Right ventricle myocardium superior (tissue), 1 donor: ENCODE measurements around the gene CIRBP. TPM values are rescaled to one million over a fixed set of nuclear protein-coding genes. Genes with fewer than 3 reads are reported as not detected.

Experiments
- ATAC-seq: fragments of 200-7000 bp; cut with Tn5 transposase; one replicate; pipeline ENCODE4 v1.9.1; 2020; ENCODE audit warnings: mild to moderate bottlenecking; ENCODE audit not compliant: poor library complexity
- DNase-seq: peaks from one replicate; pipeline ENCODE4 v3.0.0-alpha.2; 2020
- intact Hi-C: fragments of 100-400 bp; cut with DNase I; formaldehyde crosslinking; loops from one replicate; pipeline ENCODE4 v1.11.2; 2022
- long read RNA-seq: library from polyadenylated mRNA; unstranded; transcript quantifications from one replicate; pipeline ENCODE4 v2.0.0, GENCODE V29; 2021
- total RNA-seq: library from RNA; stranded (reverse); fragmentation: NEBNext Ultra II Directional; extraction: Animal tissue kit (Norgen Biotek cat#: 25700); gene quantifications from one replicate; pipeline ENCODE4 v1.2.1, GENCODE V29; 2021
- donor health status: DM: no; HTN: yes; CAD: no; lungs with severe emphysema.

CIRBP gene
- 219 TPM for total RNA-seq
- long read RNA-seq, transcript CIRBP-201 (7 exons, 1,328 nt) = major isoform, 152 of 249 reads
- long read RNA-seq, transcript CIRBP-210 (8 exons, 938 nt) = minor isoform, 5 of 249 reads
- long read RNA-seq, transcript CIRBP-245 (2 exons, 1,044 nt) = minor isoform, 5 of 249 reads
- long read RNA-seq, transcript CIRBP-246 (6 exons, 1,043 nt) = minor isoform, 16 of 249 reads
- long read RNA-seq, partial matches to known transcripts = 12 of 249 reads
- long read RNA-seq, other reads (novel, unspliced or antisense) = 53 of 249 reads

GRCh38 chr19:1269065-1269477 lies at the start of gene CIRBP:
Gene CIRBP, plus strand, starts transcription at chr19:1269332. Its CDS starts 1,602 bp downstream, at chr19:1270934.
- ATAC-seq (peak; percentile 73), DNase-seq (peak; percentile 100)
- intact Hi-C loops = loop anchor here (2.0 kb wide), 1 partner anchor 24 kb away; no protein-coding TSS in a partner anchor

GRCh38 chr19:1219786-1220476 lies 49.2 kb upstream of the CIRBP start:
- intact Hi-C loops = no loop called here
- DNase-seq = no peak
- ATAC-seq = no peak

GRCh38 chr19:1220477-1220930 lies 48.6 kb upstream of the CIRBP start:
- intact Hi-C loops = no loop called here
- no peak for DNase-seq

GRCh38 chr19:1220976-1221903 lies 47.9 kb upstream of the CIRBP start:
- ATAC-seq (peak; percentile 76), DNase-seq (peak; percentile 87)
- intact Hi-C loops = no loop called here

More at GRCh38 chr19:1220477-1220930, 48.6 kb upstream of the CIRBP start:
- ATAC-seq = no peak

GRCh38 chr19:1221904-1222255 lies 47.3 kb upstream of the CIRBP start:
- ATAC-seq (no peak), DNase-seq (no peak)
- intact Hi-C loops = no loop called here

GRCh38 chr19:1222394-1222793 lies 46.7 kb upstream of the CIRBP start:
- intact Hi-C loops = no loop called here
- no peak for ATAC-seq
- no peak for DNase-seq

GRCh38 chr19:1223018-1223855 lies 45.9 kb upstream of the CIRBP start:
- intact Hi-C loops = no loop called here
- ATAC-seq (no peak), DNase-seq (no peak)

- DNase-seq (no peak), ATAC-seq (no peak)
- intact Hi-C loops = no loop called here
Measured at GRCh38 chr19:1224047-1224825, 44.9 kb upstream of the CIRBP start.

GRCh38 chr19:1224847-1225246 lies 44.3 kb upstream of the CIRBP start:
- intact Hi-C loops = no loop called here
- ATAC-seq = no peak
- DNase-seq = no peak

GRCh38 chr19:1225440-1226226 lies 43.5 kb upstream of the CIRBP start:
- ATAC-seq (no peak), DNase-seq (no peak)
- intact Hi-C loops = no loop called here

GRCh38 chr19:1226227-1226518 lies 43.0 kb upstream of the CIRBP start:
- intact Hi-C loops = no loop called here
- ATAC-seq (no peak), DNase-seq (no peak)

GRCh38 chr19:1226522-1227303 lies 42.4 kb upstream of the CIRBP start:
- no peak for ATAC-seq
- no peak for DNase-seq
- intact Hi-C loops = no loop called here

- DNase-seq = no peak
Measured at GRCh38 chr19:1227304-1228054, 41.7 kb upstream of the CIRBP start.

GRCh38 chr19:1228161-1228957 lies 40.8 kb upstream of the CIRBP start:
- DNase-seq (no peak), ATAC-seq (no peak)
- intact Hi-C loops = no loop called here

More at GRCh38 chr19:1227304-1228054, 41.7 kb upstream of the CIRBP start:
- ATAC-seq = no peak
- intact Hi-C loops = no loop called here
